Measurements from ENCODE around the gene EHD3. TPM values are rescaled to one million over a fixed set of nuclear protein-coding genes. Genes with fewer than 3 reads are reported as not detected.
"Not testable (repeated sequence)": the region's sequence is repeated elsewhere in the genome, so short reads cannot be mapped to it uniquely, and the experiment has no call there.

The EHD3 gene
- total RNA-seq, 5 donors from 2014 or later (not counting 1 experiment from before 2014, with no cell fraction given): 2.9 to 4.2 (median 4.0) TPM

- Histone ChIP-seq H3K9me3 (no peaks in the 10 kb centered on the region), H3K36me3 (ENCODE audit: control insufficient read depth in 2 of 2, extremely low read depth in 1 of 2, insufficient read depth in 1 of 2, low read length in 1 of 2) (no peaks in the 10 kb centered on the region), H3K27me3 (replicated peaks in 1 of 2; ENCODE audit: control insufficient read depth in 2 of 2, extremely low read depth in 1 of 2, insufficient read depth in 2 of 2, low read length in 1 of 2) (peaks cover 0 to 12% of the 10 kb centered on the region in 2 experiments), H3K4me1 (ENCODE audit: control insufficient read depth in 1 of 2, extremely low read depth in 1 of 2, insufficient read depth in 2 of 2, low read length in 2 of 2) (no peaks in the 10 kb centered on the region), H3K4me3 (ENCODE audit: control insufficient read depth in 1 of 2, extremely low read depth in 1 of 2, low read length in 1 of 2) (no peak overlapping the region), H3K27ac (ENCODE audit: low read length) (no peak overlapping the region)
- Mint-ChIP-seq H3K4me3 (no peak overlapping the region), H3K27ac (no peak overlapping the region), H3K36me3 (peaks cover 3% of the 10 kb centered on the region), H3K9me3 (no peaks in the 10 kb centered on the region), H3K27me3 (peaks cover 17 to 26% of the 10 kb centered on the region in 2 donors), H3K4me1 (no peaks in the 10 kb centered on the region)
- DNase-seq (no peak), ATAC-seq (replicated peaks in 1 of 4) (no peak)
- CTCF ChIA-PET: interaction anchor here in 1 of 2 donors (0.6 kb wide), 1 partner anchor 10 kb away, joined by 3 read pairs; no protein-coding TSS in a partner anchor
- POLR2A ChIA-PET: no interaction called here
- 100% methylated on average over 2 of the region's 4 CpGs for WGBS (ENCODE audit: insufficient coverage)
Observed at GRCh38 chr2:31271851-31272267, 37.9 kb downstream of the EHD3 start.

GRCh38 chr2:31274401-31275075 is 40.6 kb downstream of the EHD3 start:
- Histone ChIP-seq H3K9me3 (no peaks in the 10 kb centered on the region), H3K27ac (ENCODE audit: low read length) (no peak overlapping the region), H3K36me3 (ENCODE audit: control insufficient read depth in 2 of 2, extremely low read depth in 1 of 2, insufficient read depth in 1 of 2, low read length in 1 of 2) (no peaks in the 10 kb centered on the region), H3K4me1 (ENCODE audit: control insufficient read depth in 1 of 2, extremely low read depth in 1 of 2, insufficient read depth in 2 of 2, low read length in 2 of 2) (no peaks in the 10 kb centered on the region), H3K4me3 (ENCODE audit: control insufficient read depth in 1 of 2, extremely low read depth in 1 of 2, low read length in 1 of 2) (no peak overlapping the region), H3K27me3 (replicated peaks in 1 of 2; ENCODE audit: control insufficient read depth in 2 of 2, extremely low read depth in 1 of 2, insufficient read depth in 2 of 2, low read length in 1 of 2) (peaks cover 0 to 17% of the 10 kb centered on the region in 2 experiments)
- ATAC-seq (replicated peaks in 1 of 4): no peak
- no peak for DNase-seq
- Mint-ChIP-seq H3K27ac (no peak overlapping the region), H3K36me3 (no peaks in the 10 kb centered on the region), H3K27me3 (peaks cover 20 to 26% of the 10 kb centered on the region in 2 donors), H3K4me1 (no peaks in the 10 kb centered on the region), H3K9me3 (no peaks in the 10 kb centered on the region), H3K4me3 (no peak overlapping the region)
- ChIA-PET CTCF (no interaction called here), POLR2A (no interaction called here)
- 82% methylated on average over 5 of the region's 5 CpGs for WGBS (ENCODE audit: insufficient coverage)

GRCh38 chr2:31275976-31276375 is 42.0 kb downstream of the EHD3 start:
- Mint-ChIP-seq H3K4me1 (no peaks in the 10 kb centered on the region), H3K27me3 (peaks cover 20 to 26% of the 10 kb centered on the region in 2 donors), H3K36me3 (no peaks in the 10 kb centered on the region), H3K27ac (no peak overlapping the region), H3K9me3 (no peaks in the 10 kb centered on the region), H3K4me3 (no peak overlapping the region)
- H3K9me3 ChIP-seq: no peaks in the 10 kb centered on the region
- CTCF ChIA-PET: no interaction called here
- DNase-seq (no peak), ATAC-seq (replicated peaks in 1 of 4) (no peak)
- H3K27ac ChIP-seq (ENCODE audit: low read length): no peak overlapping the region
- no peak overlapping the region for H3K4me3 ChIP-seq (ENCODE audit: control insufficient read depth in 1 of 2, extremely low read depth in 1 of 2, low read length in 1 of 2)
- POLR2A ChIA-PET: no interaction called here
- no peaks in the 10 kb centered on the region for H3K36me3 ChIP-seq (ENCODE audit: control insufficient read depth in 2 of 2, extremely low read depth in 1 of 2, insufficient read depth in 1 of 2, low read length in 1 of 2)
- H3K4me1 ChIP-seq (ENCODE audit: control insufficient read depth in 1 of 2, extremely low read depth in 1 of 2, insufficient read depth in 2 of 2, low read length in 2 of 2): no peaks in the 10 kb centered on the region
- WGBS (ENCODE audit: insufficient coverage): 89% methylated on average over 2 of the region's 5 CpGs
- H3K27me3 ChIP-seq (replicated peaks in 1 of 2; ENCODE audit: control insufficient read depth in 2 of 2, extremely low read depth in 1 of 2, insufficient read depth in 2 of 2, low read length in 1 of 2): peaks cover 0 to 17% of the 10 kb centered on the region in 2 experiments

- H3K9me3 Mint-ChIP-seq: no peaks in the 10 kb centered on the region
- H3K4me3 Mint-ChIP-seq: no peak overlapping the region
- peaks cover 20 to 21% of the 10 kb centered on the region in 2 donors for H3K27me3 Mint-ChIP-seq
- H3K27ac ChIP-seq (ENCODE audit: low read length): no peak overlapping the region
- H3K4me1 Mint-ChIP-seq: no peaks in the 10 kb centered on the region
- H3K4me3 ChIP-seq (ENCODE audit: control insufficient read depth in 1 of 2, extremely low read depth in 1 of 2, low read length in 1 of 2): no peak overlapping the region
- no CpG with 5 or more reads among the region's 4 CpGs for WGBS (ENCODE audit: insufficient coverage)
- DNase-seq (no peak), ATAC-seq (replicated peaks in 1 of 4) (no peak)
- POLR2A ChIA-PET: interaction anchor here in 1 of 2 donors (0.6 kb wide), 1 partner anchor 9 kb away, joined by 6 read pairs; no protein-coding TSS in a partner anchor
- H3K9me3 ChIP-seq: no peaks in the 10 kb centered on the region
- H3K36me3 ChIP-seq (ENCODE audit: control insufficient read depth in 2 of 2, extremely low read depth in 1 of 2, insufficient read depth in 1 of 2, low read length in 1 of 2): no peaks in the 10 kb centered on the region
- H3K4me1 ChIP-seq (ENCODE audit: control insufficient read depth in 1 of 2, extremely low read depth in 1 of 2, insufficient read depth in 2 of 2, low read length in 2 of 2): no peaks in the 10 kb centered on the region
- H3K36me3 Mint-ChIP-seq: no peaks in the 10 kb centered on the region
- CTCF ChIA-PET: no interaction called here
- H3K27me3 ChIP-seq (replicated peaks in 1 of 2; ENCODE audit: control insufficient read depth in 2 of 2, extremely low read depth in 1 of 2, insufficient read depth in 2 of 2, low read length in 1 of 2): peaks cover 0 to 16% of the 10 kb centered on the region in 2 experiments
- H3K27ac Mint-ChIP-seq: no peak overlapping the region
Observed at GRCh38 chr2:31277621-31278020, 43.7 kb downstream of the EHD3 start.

GRCh38 chr2:31282634-31283033 is 48.7 kb downstream of the EHD3 start:
- H3K4me1 Mint-ChIP-seq: no peaks in the 10 kb centered on the region
- CTCF ChIA-PET: no interaction called here

GRCh38 chr2:31283193-31283919 is 49.4 kb downstream of the EHD3 start:
- WGBS (ENCODE audit: insufficient coverage): 80% methylated on average over 1 of the region's 7 CpGs

More at GRCh38 chr2:31282634-31283033, 48.7 kb downstream of the EHD3 start:
- Mint-ChIP-seq H3K4me3 (no peak overlapping the region), H3K36me3 (no peaks in the 10 kb centered on the region), H3K27ac (no peak overlapping the region), H3K27me3 (peaks cover 0 to under 1% of the 10 kb centered on the region in 2 donors), H3K9me3 (no peaks in the 10 kb centered on the region)
- Histone ChIP-seq H3K27me3 (replicated peaks in 1 of 2; ENCODE audit: control insufficient read depth in 2 of 2, extremely low read depth in 1 of 2, insufficient read depth in 2 of 2, low read length in 1 of 2) (peaks cover 0 to 5% of the 10 kb centered on the region in 2 experiments), H3K36me3 (ENCODE audit: control insufficient read depth in 2 of 2, extremely low read depth in 1 of 2, insufficient read depth in 1 of 2, low read length in 1 of 2) (no peaks in the 10 kb centered on the region), H3K4me1 (ENCODE audit: control insufficient read depth in 1 of 2, extremely low read depth in 1 of 2, insufficient read depth in 2 of 2, low read length in 2 of 2) (no peaks in the 10 kb centered on the region), H3K4me3 (ENCODE audit: control insufficient read depth in 1 of 2, extremely low read depth in 1 of 2, low read length in 1 of 2) (no peak overlapping the region), H3K9me3 (no peaks in the 10 kb centered on the region), H3K27ac (ENCODE audit: low read length) (no peak overlapping the region)
- ATAC-seq (replicated peaks in 1 of 4) (no peak), DNase-seq (no peak)
- 82% methylated on average over 2 of the region's 2 CpGs for WGBS (ENCODE audit: insufficient coverage)
- POLR2A ChIA-PET: no interaction called here

More at GRCh38 chr2:31283193-31283919, 49.4 kb downstream of the EHD3 start:
- H3K4me1 Mint-ChIP-seq; H3K9me3 ChIP-seq; H3K27me3 Mint-ChIP-seq; H3K4me3 Mint-ChIP-seq; H3K27me3 ChIP-seq (replicated peaks in 1 of 2; ENCODE audit: control insufficient read depth in 2 of 2, extremely low read depth in 1 of 2, insufficient read depth in 2 of 2, low read length in 1 of 2); H3K36me3 Mint-ChIP-seq; DNase-seq; H3K27ac ChIP-seq (ENCODE audit: low read length); POLR2A ChIA-PET; H3K4me1 ChIP-seq (ENCODE audit: control insufficient read depth in 1 of 2, extremely low read depth in 1 of 2, insufficient read depth in 2 of 2, low read length in 2 of 2); H3K9me3 Mint-ChIP-seq; H3K36me3 ChIP-seq (ENCODE audit: control insufficient read depth in 2 of 2, extremely low read depth in 1 of 2, insufficient read depth in 1 of 2, low read length in 1 of 2); ATAC-seq (replicated peaks in 1 of 4); CTCF ChIA-PET; H3K27ac Mint-ChIP-seq; H3K4me3 ChIP-seq (ENCODE audit: control insufficient read depth in 1 of 2, extremely low read depth in 1 of 2, low read length in 1 of 2): not testable (repeated sequence)

Data from T-cell (primary cell).